Ureter (tissue), 1 donor: ENCODE measurements around the gene KCTD1. TPM values are rescaled to one million over a fixed set of nuclear protein-coding genes. Genes with fewer than 3 reads are reported as not detected.

ENCODE experiments used
- DNase-seq: peaks from one replicate; pipeline ENCODE4 v3.0.0-alpha.2; 2020; ENCODE audit warnings: low spot score
- total RNA-seq: library from RNA; stranded (reverse); gene quantifications from one replicate; pipeline ENCODE4 v1.2.4, GENCODE V29; 2023
- donor health status: DM: yes; HTN: yes; CAD: no.

The KCTD1 gene
- total RNA-seq, 1 donor from 2014 or later, result 17.9 TPM

GRCh38 chr18:26429535-26430226 is 118.7 kb downstream of the KCTD1 start:
- DNase-seq, result no peak

DNA sequence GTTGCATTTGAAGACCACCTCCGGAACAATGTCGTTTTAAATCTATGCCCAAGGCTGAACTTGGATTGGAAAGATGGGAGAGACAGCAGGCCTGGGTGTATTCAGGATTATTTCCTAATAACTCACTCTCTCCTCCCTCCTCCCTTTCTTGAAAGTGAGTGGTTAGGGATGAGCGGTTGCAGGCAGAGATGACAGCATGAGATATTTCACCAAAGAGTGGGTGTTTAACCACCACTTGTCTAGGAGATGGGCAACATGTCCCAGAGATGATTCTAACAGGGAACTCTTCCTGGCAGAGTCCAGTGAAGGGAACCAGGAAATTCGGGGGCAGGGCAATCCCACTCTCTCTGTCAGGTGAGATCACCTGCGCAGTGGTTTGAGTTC is 123.2 kb downstream of the KCTD1 start:
- DNase-seq, result no peak

DNA sequence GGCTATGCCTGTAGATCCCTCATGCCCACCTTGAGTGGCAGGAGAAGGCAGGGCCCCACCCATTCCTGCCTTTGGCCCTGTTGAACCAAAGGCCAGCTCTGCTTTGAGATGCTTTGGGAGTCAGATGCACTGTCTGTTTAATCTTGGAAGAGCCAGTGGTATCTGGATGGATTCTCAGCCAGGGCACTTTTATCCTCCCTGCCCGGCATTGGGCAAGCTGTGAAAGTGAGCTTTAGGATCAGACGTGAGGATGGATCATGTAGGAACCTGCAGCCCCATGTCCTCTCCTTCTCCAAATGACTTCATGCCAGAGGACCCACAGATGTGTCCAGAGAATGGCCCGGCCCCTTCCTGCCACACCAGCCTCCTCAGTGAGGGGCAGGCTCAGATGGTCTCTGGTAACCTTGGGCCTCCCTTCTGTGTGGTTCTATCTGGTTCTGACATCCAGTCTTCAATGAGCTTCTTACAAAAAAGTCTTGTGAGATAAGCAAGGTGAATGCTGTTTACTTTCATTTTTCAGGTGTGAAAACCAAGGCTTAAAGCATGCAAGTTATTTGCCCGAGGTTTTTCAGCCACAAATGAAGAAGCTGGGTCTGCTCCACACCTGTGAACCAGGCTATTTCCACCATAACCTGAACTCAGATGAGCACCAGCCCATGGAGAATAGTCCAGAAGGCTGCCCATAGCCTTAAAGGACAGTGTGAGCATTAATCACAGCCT is 123.8 kb downstream of the KCTD1 start:
- DNase-seq, result no peak

- no peak for DNase-seq
Observed at GRCh38 chr18:26422472-26423162, 125.7 kb downstream of the KCTD1 start.

GRCh38 chr18:26421931-26422330 is 126.4 kb downstream of the KCTD1 start:
- DNase-seq, result no peak

GRCh38 chr18:26421503-26421902 is 126.8 kb downstream of the KCTD1 start:
- DNase-seq, result no peak

DNA sequence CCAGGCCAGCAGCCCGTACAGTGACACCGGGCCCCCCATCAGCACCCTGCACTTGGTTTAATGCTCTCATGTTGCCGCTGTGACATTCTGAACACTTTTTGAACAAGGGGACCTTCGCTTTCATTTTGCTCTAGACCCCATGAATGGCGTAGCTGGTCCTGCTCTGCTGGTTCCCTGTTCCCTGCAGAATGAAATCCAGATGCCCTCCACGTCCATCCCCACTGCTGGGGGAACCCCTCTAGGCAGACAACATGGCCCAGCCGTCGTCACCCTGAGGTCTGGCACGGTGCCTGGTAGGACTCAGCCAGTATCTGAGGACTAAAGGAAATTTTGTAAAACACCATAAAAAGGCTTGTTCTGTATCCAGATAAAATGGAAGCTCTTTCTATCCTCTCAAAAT is 128.6 kb downstream of the KCTD1 start:
- no peak for DNase-seq

DNA sequence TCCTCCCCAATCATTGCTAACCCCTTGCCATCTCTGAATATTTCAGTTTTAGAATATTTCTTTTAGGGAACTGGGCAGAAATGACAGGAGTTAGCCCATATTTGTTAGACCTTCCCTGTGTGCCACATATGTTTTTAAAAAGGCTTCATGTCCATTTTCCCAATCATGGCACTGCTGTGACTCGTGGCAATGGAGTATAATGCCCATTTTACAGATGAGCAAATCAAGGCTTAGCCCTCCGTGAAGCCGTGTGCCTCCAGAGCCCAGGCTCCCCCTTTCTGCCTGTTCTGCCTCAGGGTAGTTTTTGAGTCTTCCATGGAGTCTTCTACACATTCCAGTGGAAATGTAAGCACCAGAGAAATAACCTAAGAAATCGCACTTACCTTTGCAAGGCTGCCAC is 130.1 kb downstream of the KCTD1 start:
- DNase-seq, result no peak

GRCh38 chr18:26417190-26417589 is 131.2 kb downstream of the KCTD1 start:
- DNase-seq, result no peak

- DNase-seq, result no peak
Observed at GRCh38 chr18:26416652-26417150, 131.7 kb downstream of the KCTD1 start.

- no peak for DNase-seq
Observed at GRCh38 chr18:26415631-26416030, 132.7 kb downstream of the KCTD1 start.

- DNase-seq, result no peak
Observed at GRCh38 chr18:26414901-26415440, 133.4 kb downstream of the KCTD1 start.

DNA sequence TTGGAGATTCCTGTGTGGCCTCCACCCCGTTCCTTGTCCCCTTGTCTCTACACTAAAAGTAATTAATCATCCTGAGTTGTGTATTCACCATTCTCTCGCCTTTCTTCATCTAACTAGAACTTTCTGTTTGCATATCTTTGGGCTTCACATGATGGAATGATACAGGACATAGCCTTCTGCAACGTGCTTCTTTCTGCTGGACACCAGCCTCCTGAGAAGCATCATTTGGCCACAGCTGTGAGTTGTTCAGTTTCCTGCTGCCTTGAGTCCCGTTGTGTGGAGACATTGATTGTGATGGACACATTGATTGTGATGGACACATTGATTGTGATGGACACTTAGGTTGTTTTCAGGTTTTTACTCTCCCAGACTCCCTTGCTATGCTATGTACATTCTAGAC is 139.3 kb downstream of the KCTD1 start:
- DNase-seq, result no peak

DNA sequence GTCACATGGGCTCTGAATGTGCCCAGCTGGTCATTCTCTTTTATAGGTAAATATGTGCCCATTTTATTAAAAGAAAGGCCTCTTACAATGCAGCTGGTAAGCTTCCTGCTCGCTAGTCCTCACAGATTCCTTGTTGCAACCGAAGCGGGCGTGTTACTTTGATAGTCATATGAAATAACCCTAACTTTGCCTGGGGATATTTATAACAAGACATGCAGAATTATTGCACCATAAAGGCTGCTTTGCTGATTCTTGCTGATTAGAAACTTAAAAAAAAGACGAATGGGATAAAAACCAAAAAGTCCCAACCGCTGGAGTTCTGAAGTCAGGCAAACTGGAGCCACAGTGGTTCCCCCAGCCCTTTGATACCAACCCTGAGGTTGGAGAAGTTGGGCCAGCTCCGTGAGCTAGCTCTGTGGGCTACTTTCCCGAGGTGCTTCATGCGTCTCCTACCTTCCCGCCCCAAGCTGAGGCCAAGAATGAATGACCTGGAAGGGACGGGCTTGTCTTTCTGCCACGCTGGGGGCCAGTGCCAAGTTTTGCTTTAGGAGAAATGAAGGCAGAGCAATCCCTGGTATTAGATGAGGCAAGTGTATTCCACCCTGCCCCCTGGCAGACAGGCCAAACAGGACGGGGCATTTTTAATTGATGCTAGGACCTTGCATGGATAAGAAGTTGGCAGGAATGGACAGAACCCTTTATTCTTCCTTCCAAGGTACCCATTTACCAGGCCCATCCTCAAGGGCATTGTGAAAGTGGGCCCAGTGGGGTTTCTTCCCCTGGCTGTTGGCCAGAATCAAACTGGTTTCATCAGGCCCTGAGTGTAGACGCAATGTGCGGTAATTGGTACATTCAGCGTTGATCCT is 140.4 kb downstream of the KCTD1 start:
- DNase-seq, result no peak

- DNase-seq, result no peak
Observed at GRCh38 chr18:26406854-26407517, 141.4 kb downstream of the KCTD1 start.

DNA sequence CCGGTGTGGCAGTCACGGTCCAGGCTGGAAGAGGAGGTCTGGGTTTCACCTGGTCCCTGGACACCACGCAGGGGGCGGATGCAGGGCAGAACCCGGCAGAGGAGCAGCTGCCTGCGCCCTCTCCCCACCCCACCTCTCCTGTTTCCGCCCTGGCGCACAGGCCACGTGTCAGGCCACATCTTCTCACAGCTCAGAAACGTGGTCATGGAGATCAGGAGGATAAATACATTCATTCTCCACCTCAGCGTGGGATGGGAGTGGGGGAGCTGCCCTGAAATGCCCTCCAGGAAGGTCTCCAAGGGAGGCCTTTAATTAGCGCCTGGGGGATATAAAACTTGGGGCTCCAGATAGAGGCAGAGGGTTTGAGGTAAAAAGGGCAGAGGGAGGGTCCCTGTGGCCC is 142.0 kb downstream of the KCTD1 start:
- no peak for DNase-seq

- DNase-seq, result no peak
Observed at GRCh38 chr18:26405190-26405801, 143.1 kb downstream of the KCTD1 start.
